Muscle layer of duodenum (tissue), 2 donors: ENCODE data around the gene RAB40C.
"Not testable (repeated sequence)": the region's sequence is repeated elsewhere in the genome, so short reads cannot be mapped to it uniquely, and the experiment has no call there.

Source experiments
- H3K27ac ChIP-seq: one replicate; pipeline ENCODE4 v1.7.0; 2013; ENCODE audit warnings: mild to moderate bottlenecking, low read length
- H3K27me3 ChIP-seq: one replicate; pipeline ENCODE4 v1.7.0; 2013; ENCODE audit warnings: low read depth, mild to moderate bottlenecking, control low read depth, low read length
- H3K36me3 ChIP-seq, 2 donors: one replicate each; pipeline ENCODE4 v1.7.0; 2013; ENCODE audit warnings: low read length in 2 of 2, control low read depth in 1 of 2, mild to moderate bottlenecking in 1 of 2; ENCODE audit not compliant: insufficient read depth in 2 of 2, control insufficient read depth in 1 of 2
- H3K4me1 ChIP-seq, 2 donors: one replicate each; pipeline ENCODE4 v1.7.0; 2013; ENCODE audit warnings: low read length in 2 of 2, mild to moderate bottlenecking in 2 of 2, control low read depth in 1 of 2, moderate library complexity in 1 of 2; ENCODE audit not compliant: insufficient read depth in 2 of 2, control insufficient read depth in 1 of 2
- H3K4me3 ChIP-seq, 2 donors: one replicate each; pipeline ENCODE4 v1.7.0; 2013; ENCODE audit warnings: low read length in 2 of 2, low read depth in 1 of 2, mild to moderate bottlenecking in 1 of 2
- H3K9me3 ChIP-seq, 2 donors: one replicate each; pipeline ENCODE4 v1.7.0; 2013; ENCODE audit warnings: low read length in 2 of 2, control low read depth in 1 of 2, mild to moderate bottlenecking in 1 of 2; ENCODE audit not compliant: control insufficient read depth in 1 of 2
- donor health status: healthy.

RAB40C gene

DNA sequence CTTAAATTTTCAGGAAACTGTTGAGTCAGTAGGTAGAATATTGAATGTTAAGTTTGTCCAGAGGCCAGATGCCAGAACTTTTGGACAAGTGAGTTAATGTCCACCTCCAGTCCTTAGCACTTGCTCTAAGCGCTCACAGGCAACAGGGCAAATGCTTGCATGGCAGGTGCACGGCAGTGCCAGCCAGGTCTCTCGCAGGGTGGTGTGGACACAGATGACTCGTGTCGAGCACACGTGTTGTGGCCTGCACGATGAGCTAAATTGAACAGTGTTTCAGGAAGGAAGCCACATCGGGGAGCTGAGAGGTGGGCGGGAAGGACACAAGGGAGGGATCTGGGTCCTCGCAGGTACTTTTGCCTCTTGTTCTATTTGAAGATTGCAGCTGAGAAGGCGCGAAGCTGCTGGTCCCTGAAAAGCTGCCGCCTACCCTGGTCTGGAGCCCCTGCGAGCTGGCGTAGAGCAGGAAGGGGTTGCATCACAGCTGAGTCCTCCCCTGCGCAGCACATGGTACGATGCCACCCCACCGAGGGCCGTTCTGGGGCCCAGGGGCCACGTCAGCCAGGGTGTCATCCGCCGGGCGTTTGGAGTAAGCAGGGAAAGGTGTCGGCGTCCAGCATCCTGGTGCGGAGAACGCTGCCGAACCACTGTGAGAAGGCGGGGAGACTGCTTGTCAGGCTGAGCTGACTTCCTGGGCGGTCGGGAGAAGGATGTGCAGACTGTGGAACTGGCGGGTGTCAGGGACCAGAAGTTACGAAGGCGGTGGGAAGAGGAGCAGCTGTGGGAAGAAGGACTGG is 6.3 kb downstream of the RAB40C start:
- no peak overlapping the region for H3K27ac ChIP-seq
- H3K27me3 ChIP-seq, result no peaks in the 10 kb centered on the region
- H3K4me1 ChIP-seq, result peaks cover 9 to 10% of the 10 kb centered on the region in 2 donors
- H3K9me3 ChIP-seq, result no peaks in the 10 kb centered on the region
- H3K36me3 ChIP-seq, result peaks cover 0 to 11% of the 10 kb centered on the region in 2 donors
- H3K4me3 ChIP-seq, result no peak overlapping the region

GRCh38 chr16:596736-597060 is 6.8 kb downstream of the RAB40C start:
- H3K4me3 ChIP-seq, result no peak overlapping the region
- peaks cover 0 to 11% of the 10 kb centered on the region in 2 donors for H3K36me3 ChIP-seq
- no peak overlapping the region for H3K27ac ChIP-seq
- no peaks in the 10 kb centered on the region for H3K27me3 ChIP-seq
- H3K9me3 ChIP-seq, result no peaks in the 10 kb centered on the region
- peaks cover 7 to 8% of the 10 kb centered on the region in 2 donors for H3K4me1 ChIP-seq

- H3K27ac ChIP-seq, H3K27me3 ChIP-seq, H3K9me3 ChIP-seq, H3K4me1 ChIP-seq, H3K4me3 ChIP-seq: not testable (repeated sequence)
- peaks cover 0 to 11% of the 10 kb centered on the region in 2 donors for H3K36me3 ChIP-seq
Measured at GRCh38 chr16:597655-598054, 7.8 kb downstream of the RAB40C start.

DNA sequence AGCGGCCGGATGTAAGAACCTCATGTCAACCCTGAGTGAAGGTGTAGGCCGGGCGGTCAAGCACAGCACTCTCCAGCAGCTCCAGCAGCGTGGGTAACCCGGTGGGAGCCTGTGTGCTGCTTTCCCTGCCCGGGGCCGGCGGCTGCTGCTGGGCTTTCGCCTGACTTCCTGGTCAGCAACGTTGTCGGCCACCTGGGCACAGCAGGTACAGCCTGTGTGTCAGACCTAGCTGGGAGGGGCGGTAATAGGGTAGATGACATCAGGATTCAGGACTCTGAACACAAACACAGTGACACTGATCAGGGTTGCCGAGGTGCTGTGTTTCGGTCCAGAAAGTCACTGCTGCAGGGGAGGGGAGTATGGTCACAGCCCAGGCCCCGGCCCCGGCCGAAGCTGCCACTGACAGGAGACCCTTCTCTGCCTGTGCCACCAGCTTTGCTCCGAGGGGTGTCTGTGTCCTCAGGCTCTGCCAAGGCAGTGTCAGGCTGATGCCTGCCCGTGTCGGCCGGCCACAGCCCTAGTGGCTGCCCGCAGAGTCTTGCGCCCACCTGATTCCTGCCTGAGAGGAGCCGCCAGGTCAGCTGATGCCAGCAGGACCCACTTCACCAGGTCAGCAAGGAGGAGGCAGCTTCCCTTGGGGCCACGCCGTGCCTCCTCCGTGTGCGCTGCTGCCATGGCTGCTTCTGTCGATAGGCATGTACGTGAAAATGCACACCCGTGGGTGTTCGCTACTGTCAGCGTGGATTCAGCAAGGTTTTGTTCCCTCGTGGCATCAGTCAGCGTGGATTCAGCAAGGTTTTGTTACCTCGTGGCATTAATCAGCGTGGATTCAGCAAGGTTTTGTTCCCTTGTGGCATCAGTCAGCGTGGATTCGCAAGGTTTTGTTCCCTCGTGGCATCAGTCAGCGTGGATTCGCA is 9.2 kb downstream of the RAB40C start:
- Histone ChIP-seq H3K36me3 (peaks cover 0 to 11% of the 10 kb centered on the region in 2 donors), H3K9me3 (no peaks in the 10 kb centered on the region), H3K27ac (no peak overlapping the region), H3K4me1 (no peaks in the 10 kb centered on the region), H3K27me3 (no peaks in the 10 kb centered on the region), H3K4me3 (no peak overlapping the region)

DNA sequence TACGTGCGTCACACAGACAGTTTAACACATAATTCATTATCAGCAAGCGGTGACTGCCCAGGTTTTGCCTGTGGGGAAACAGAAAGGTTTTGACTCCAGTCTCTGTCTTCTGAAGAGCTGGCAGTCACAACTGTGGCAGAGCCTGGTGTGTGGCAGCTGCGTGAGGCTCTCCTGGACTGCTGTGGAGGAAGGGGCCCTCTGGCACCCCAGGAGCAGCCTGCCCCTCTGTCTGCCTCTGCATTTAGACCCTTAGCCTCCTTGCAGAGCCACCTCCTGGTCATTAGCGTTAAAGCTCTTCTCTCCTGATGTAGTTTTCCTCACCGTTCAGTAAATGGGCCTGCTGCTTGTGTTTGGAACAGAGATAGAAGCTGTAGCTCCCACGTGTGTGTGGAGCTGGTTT is 10.9 kb downstream of the RAB40C start:
- Histone ChIP-seq H3K9me3 (peaks cover 0 to 6% of the 10 kb centered on the region in 2 donors), H3K27ac (no peak overlapping the region), H3K4me3 (no peak overlapping the region), H3K36me3 (peaks cover 0 to 11% of the 10 kb centered on the region in 2 donors), H3K4me1 (no peaks in the 10 kb centered on the region), H3K27me3 (no peaks in the 10 kb centered on the region)

GRCh38 chr16:603933-604332 is 14.1 kb downstream of the RAB40C start:
- no peaks in the 10 kb centered on the region for H3K27me3 ChIP-seq
- no peaks in the 10 kb centered on the region for H3K4me1 ChIP-seq
- H3K9me3 ChIP-seq, result peaks cover 0 to 6% of the 10 kb centered on the region in 2 donors
- H3K27ac ChIP-seq, result no peak overlapping the region
- peaks cover 0 to 13% of the 10 kb centered on the region in 2 donors for H3K36me3 ChIP-seq
- H3K4me3 ChIP-seq, result no peak overlapping the region

- H3K4me1 ChIP-seq, result peaks cover 0 to 10% of the 10 kb centered on the region in 2 donors
- H3K27ac ChIP-seq, result no peak overlapping the region
- no peak overlapping the region for H3K4me3 ChIP-seq
- H3K9me3 ChIP-seq, result peaks cover 0 to 6% of the 10 kb centered on the region in 2 donors
- H3K36me3 ChIP-seq, result peaks cover 0 to 4% of the 10 kb centered on the region in 2 donors
- no peaks in the 10 kb centered on the region for H3K27me3 ChIP-seq
Measured at GRCh38 chr16:606656-607307, 16.9 kb downstream of the RAB40C start.

DNA sequence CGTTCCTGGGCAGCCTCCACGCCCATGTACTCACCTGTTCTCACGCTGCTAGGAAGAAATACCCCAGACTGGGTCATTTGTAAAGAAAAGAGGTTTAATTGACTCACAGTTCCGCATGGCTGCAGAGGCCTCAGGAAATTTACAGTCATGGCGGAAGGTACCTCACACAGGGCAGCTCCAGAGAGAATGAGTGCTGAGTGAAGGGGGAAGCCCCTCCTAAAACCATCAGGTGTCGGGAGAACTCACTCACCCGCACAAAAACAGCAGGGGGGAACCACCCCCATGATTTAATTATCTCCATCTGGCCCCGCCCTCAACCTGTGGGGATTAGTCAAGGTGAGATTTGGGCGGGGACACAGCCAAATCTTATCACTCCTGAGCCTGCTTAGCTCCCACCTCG is 18.2 kb downstream of the RAB40C start:
- no peak overlapping the region for H3K27ac ChIP-seq
- peaks cover 0 to 10% of the 10 kb centered on the region in 2 donors for H3K4me1 ChIP-seq
- no peak overlapping the region for H3K4me3 ChIP-seq
- no peaks in the 10 kb centered on the region for H3K27me3 ChIP-seq
- peaks cover 0 to 4% of the 10 kb centered on the region in 2 donors for H3K36me3 ChIP-seq
- H3K9me3 ChIP-seq, result peaks cover 0 to 6% of the 10 kb centered on the region in 2 donors

GRCh38 chr16:609316-609715 is 19.4 kb downstream of the RAB40C start:
- H3K4me1 ChIP-seq, result peaks cover 0 to 10% of the 10 kb centered on the region in 2 donors
- no peak overlapping the region for H3K27ac ChIP-seq

GRCh38 chr16:609984-610383 is 20.1 kb downstream of the RAB40C start:
- Histone ChIP-seq H3K27ac (no peak overlapping the region), H3K9me3 (peaks cover 0 to 5% of the 10 kb centered on the region in 2 donors), H3K27me3 (no peaks in the 10 kb centered on the region), H3K4me1 (peaks cover 0 to 10% of the 10 kb centered on the region in 2 donors), H3K36me3 (peaks cover 0 to 4% of the 10 kb centered on the region in 2 donors), H3K4me3 (no peak overlapping the region)

More at GRCh38 chr16:609316-609715, 19.4 kb downstream of the RAB40C start:
- H3K27me3 ChIP-seq, result no peaks in the 10 kb centered on the region
- no peak overlapping the region for H3K4me3 ChIP-seq
- H3K36me3 ChIP-seq, result peaks cover 0 to 4% of the 10 kb centered on the region in 2 donors
- peaks cover 0 to 6% of the 10 kb centered on the region in 2 donors for H3K9me3 ChIP-seq
